DMS79 treated with DMSO at 0.1 percent for 48 hours (cell line): ENCODE measurements around the gene SOCS6.
"Not testable (repeated sequence)": the region's sequence is repeated elsewhere in the genome, so short reads cannot be mapped to it uniquely, and the experiment has no call there.

Source experiments
- DNase-seq: peaks from one replicate; lab custom pipeline; 2025; lab: John Stamatoyannopoulos, UW

The SOCS6 gene

DNA sequence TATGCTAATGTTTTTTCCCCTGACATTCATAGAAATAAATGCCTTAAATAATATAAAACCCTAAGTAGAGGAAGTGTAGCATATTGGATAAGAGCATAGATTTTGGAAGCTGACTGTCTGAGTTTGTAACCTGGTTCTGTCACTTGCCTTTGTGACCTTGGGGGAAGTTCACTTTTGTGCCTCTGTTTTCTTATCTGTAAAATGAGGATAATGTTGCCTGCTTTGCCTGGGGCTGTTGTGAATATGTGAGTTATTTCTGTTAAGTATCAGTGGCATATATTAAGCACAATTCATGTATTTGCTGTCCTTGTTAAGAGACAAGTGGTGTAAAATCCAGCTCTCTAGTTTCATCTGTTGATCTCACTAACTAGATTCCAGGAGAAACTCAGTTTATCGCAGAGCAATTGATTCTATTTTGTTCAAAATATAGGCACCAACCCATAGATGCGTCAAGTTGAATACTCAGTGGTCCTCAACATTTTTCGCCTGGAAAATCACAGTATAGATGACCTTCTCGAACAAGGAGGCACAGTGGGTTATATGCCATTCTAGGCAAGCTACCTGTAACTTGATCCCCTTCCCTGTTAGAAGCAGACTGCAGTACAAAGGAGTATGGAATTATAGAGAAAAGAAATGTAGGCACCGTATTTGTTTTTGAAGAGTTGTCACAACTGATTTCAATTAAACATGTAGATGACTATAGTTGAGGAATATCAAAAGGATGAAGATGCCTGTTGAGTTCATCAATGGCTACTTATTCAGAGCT, 67.0 kb downstream of the SOCS6 start:
- no peak for DNase-seq

DNA sequence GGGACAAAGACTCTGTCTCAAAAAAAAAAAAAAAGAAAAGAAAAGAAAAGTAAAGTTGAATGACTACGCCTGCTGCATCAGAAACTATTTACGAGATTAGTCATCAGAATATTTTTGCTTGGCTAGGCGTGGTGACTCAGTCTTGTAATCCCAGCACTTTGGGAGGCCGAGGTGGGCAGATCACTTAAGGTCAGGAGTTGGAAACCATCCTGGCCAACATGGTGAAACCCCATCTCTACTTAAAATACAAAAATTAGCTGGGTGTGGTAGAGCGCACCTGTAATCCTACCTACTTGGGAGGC, 69.2 kb downstream of the SOCS6 start:
- DNase-seq = not testable (repeated sequence)

DNA sequence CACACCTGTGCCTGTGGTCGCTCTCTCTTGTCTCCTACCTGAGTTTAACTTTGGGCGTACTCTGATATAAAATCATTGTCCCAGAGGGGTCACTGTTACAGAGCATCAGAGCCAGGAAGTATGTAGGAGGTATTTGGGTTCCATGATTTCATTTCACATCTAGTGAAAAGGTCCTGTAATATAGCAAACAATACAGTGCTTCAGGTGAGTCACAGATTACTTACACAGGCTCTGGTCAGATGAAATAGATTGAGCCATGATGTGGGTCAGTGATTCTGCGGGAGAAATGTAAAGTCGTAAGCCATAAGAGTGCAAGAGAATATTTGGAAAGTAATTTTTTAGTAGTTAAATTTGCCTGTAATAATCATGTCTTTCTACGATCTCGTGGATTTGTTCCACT, 70.2 kb downstream of the SOCS6 start:
- DNase-seq = no peak

DNA sequence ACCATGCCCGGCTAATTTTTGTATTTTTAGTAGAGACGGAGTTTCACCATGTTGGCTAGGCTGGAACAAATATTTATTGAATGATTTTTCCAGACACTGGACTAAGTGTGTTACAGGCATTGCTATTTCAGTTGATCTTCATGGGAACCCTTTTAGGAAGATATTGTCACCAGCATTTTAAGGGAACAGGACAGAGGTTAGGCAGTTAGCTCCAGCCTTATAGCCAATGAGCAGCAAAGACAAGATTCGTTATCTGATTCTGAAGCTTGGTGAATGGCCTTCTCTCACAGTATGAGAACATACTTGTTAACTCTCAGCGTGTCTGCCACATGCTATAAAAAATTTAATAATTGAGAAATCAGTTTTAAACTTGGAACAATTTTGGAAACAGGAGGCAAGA, 73.4 kb downstream of the SOCS6 start:
- DNase-seq = no peak

DNA sequence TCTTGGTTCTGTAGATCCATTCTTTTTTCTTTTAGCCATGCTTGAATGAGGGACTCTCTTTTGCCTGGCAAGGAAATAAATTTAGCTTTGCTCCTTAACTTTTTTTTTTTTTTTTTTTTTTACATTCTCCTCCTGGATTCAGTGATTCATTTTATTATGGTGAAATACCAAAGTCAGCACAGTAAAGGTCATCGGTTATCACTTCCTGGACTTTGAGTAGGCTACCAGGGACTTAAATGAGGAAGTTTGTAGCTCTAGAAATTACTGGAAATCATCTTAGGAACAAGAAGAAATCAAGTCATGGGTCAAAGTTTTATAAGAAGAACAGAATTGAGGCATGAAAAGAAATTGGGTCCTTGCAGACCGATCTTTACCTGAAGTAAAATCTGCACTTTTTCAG, 75.0 kb downstream of the SOCS6 start:
- no peak for DNase-seq

DNA sequence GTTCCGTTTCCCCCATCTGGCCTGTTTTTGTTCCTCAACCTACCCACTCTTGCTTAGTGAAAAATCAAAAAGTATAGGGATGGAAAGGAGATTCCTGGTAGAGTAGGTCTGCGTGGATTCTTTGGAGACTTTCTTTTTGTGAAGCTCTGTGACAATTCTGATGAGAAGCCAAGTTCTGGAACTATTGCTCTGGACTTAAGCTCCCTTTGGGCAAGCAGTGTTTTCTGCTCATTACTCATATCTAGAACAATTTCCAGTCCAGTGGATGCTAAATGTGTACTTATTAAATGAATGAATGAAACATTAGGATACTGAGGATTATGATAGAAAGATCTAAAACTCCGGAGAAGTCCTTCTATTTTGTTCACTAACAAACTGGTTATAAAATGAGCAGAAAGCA, 76.5 kb downstream of the SOCS6 start:
- DNase-seq = no peak

DNA sequence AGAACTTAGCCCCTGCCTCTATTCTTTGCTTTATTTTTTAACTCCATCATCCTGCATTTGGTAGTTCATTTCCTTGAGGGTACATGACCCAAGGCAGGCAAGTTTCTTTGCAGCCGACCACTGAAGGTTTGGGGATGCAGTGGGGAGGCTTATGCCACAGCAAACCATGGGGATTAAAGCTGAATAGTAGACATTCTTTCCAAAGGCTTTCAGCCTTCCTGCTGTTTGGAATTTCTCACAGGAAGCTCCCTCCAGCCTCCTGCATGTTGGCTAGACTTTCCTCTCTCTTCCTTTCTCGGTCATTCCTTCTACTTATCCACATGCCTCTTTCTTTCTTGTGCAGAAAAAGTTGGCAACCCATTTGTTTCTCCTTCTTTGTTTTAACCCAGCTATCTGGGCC, 77.3 kb downstream of the SOCS6 start:
- DNase-seq = no peak

DNA sequence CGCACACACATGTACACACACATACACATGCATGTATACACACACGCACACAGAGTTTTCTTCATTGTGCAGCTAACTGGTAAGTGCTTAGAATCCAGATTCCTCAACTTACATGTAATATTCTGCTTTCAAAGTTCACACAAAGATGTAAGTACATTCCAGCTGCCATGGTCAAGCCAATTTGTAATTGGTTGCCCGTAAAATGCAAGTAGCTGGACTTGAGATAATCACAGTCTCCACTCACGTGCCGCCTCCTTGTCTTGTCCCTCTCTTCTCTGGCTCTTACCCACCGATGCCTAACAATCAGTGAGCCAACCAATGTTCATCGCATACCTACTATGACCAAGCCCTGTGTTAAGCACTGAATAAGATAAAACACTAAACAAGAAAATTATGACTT, 77.8 kb downstream of the SOCS6 start:
- DNase-seq = no peak

DNA sequence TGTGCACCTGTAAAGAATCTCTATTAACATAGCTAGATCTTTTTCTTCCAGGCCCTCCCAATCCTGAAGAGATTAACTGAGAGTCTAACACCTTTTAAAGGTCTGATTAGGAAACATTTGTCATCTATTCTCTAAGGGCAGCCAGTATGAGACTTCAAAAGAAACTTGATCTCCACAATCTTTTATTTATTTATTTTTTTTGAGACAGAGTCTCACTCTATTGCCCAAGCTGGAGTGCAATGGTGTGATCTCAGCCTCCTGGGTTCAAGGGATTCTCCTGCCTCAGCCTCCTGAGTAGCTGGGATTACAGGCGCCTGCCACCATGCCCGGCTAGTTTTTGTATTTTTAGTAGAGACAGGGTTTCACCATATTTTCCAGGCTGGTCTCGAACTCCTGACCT, 78.5 kb downstream of the SOCS6 start:
- DNase-seq = not testable (repeated sequence)

DNA sequence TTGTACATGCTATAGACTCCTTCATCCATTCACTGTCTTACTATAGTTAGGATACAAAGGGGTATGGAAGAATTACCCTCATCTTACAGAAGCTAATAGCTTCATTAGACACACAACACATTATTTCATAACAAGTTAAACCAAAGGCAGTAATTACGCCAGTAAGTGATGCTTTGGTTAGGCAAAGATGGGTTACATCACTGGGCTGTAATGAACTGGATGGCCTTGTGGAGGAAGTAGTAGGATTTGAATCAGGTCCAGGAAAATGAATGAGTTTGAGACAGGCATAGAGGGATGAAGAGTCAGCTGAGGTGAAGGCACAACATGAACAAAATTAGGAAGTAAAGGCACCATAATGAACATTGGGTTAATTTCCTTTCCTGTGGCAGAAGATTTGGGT, 80.1 kb downstream of the SOCS6 start:
- no peak for DNase-seq

DNA sequence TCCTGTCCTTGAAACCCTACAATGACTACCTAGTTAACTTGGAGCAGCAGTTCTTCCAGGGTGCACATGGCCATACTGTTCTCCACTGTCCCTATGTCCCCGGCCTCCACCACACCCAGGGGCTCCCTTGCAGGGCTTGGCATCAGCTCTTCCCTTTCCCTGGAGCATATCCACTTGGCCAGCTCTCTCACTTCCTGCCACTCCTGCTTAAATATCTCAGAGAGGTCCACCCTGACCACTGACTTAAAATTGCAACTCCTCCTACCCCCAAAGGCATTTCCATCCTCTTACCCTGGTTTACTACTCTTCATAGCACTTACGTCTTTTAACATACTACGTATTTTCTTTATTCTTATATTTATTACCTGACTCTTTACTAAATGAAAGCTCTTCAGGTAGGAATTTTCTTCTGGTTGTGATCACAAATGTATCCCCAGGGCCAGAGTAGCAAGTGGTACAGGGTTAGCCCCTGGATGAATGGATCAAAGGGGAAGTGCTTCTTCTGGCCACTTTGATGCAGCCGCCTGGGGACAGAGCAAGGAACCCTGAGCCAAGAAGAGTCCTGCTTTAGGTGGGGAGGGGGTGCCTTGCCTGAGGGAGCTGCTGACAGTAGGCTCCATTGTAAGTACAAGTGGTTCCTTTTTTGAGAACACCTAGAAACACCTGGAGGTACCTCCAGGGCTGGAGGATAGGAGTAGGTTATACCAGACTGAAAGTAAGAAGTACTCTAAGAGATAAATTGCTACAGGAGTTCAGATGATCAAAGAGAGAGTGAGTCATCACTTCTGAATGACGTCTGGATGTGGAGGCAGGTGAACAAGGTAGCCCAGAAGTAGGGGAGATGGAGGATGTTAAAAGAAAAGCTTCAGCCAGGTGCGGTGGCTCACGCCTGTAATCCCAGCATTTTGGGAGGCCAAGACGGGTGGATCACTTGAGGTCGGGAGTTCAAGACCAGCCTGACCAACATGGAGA, 82.2 kb downstream of the SOCS6 start:
- DNase-seq = no peak

DNA sequence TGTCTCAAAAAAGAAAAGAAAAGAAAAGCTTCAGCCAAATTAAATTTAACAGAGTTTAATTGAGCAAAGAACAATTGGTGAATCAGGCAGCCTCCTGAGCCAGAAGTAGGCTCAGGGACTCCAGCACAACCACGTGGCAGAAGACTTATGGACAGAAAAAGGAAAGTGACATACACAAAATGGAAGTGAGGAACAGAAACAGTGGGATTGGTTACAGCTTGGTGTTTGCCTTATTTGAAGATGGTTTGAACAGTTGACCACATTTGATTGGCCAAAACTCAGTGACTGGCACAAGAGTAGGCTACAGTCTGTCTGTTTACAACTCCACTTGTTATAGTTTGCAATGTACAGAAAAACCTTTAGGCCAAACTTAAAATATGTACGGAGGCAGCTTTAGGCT, 83.1 kb downstream of the SOCS6 start:
- no peak for DNase-seq

DNA sequence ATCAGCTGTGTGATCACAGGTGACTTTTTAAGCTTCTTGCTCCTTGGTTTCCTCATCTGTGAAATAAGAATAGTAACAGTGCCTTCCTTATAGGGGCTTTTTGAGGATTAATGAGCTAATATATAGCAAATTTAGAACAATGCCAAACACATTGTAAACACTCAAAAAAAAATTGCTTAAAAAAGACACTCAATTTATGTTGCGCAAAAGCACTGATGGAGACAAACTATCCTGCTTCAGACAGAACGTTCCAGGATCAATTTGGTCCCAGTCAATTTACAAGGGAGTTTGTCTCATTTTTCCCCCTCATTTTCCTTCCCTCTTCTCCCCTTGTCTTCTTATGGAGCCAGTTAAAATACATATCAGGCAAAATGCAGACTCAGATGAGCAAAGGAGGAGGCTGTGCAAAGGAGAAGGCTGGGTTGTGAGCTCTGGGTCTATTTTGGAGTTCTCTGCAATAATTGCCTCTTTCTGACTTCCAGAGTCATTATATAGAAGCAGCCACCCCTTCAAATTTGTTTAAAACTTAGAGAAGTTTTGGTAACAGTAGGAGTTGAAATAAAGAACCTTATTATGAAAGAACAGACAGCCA, 83.7 kb downstream of the SOCS6 start:
- DNase-seq = no peak

DNA sequence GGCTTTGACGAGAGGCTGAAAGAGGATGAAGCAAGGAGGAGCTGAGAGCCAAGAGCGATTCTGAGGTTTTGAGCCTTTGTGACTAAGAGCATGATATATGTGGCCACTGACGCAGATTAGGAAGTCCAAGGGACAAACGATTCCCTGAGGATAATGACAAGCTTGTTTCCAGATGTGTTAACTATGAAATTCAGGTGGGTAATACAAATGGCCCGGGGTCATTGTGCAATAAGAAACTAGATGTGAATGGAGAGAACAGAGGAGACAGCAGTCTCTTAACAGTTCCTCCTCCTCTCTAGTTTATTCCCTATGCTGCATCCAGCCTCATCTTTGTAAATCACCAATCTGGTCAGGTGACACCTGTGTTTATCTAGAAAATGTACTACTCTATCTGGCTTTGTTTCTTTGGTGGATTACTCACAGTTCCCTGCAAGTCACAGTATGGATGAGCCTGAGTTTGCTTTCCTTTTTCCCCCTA, 84.2 kb downstream of the SOCS6 start:
- no peak for DNase-seq

DNA sequence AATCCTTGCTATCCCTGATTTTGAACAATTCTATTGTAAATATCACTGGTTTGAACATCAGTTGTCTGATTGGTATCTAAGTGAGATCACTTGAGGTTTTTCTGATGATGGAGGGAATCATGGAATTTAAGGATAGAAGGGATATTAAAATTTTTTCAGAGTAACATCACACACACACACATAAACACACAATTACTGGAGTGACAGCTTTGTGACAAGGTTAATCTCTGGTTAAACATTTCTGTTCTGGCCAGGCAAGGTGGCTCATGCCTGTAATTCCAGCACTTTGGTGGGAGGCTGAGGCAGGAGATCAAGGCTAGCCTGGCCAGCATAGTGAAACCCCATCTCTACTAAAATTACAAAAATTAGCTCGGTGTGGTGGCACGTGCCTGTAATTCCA, 85.3 kb downstream of the SOCS6 start:
- no peak for DNase-seq

DNA sequence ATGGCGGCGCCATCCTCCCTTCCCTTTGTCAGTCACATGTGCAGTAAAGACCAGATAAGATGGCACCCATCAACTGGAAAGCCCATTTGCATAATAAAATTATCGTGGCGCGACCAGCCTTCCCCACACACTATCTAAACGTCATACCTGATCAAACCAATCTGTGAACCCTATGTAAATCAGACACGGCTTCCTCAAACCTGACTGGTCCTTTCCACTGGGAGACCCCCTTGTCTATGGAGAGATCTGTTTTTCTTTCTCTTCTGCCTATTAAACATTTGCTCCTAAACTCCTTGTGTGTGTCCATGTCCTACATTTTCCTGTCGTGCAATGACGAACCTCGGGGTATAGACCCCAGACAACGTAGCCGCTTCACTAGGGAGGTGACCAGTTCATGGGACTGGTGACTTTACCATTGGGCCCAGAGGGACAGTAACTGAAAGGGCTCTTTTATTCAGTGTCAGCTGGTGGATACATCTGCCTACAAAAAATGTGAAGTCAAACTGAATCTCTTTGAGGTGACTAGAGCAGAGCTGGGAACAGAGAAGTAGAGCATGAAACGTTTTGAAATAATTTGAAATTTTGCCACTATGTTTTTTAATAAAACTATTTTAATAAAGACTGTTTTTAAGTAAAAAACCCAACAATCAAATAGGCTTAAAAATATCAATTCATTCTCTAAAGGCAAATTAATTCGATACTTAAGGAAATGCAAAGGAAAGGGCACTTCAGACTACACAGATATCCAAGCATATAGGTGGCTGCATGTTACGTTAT, 87.5 kb downstream of the SOCS6 start:
- DNase-seq = no peak

DNA sequence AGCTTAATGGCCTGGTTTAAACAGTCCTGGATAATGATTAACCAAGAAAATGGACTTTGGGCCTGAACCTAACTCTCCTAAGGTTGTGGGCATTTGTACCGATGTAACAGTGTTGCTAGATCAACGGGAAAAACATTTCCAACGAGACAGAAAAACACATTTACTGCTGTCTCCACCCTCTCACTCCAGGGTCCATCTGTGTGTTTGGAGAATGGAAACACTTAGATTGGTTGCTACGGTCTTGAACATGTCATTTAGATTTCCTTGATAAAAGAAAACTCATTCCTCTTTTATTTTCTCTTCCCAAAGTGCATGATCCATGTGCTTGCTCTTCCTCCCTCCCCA, 88.0 kb downstream of the SOCS6 start:
- no peak for DNase-seq

DNA sequence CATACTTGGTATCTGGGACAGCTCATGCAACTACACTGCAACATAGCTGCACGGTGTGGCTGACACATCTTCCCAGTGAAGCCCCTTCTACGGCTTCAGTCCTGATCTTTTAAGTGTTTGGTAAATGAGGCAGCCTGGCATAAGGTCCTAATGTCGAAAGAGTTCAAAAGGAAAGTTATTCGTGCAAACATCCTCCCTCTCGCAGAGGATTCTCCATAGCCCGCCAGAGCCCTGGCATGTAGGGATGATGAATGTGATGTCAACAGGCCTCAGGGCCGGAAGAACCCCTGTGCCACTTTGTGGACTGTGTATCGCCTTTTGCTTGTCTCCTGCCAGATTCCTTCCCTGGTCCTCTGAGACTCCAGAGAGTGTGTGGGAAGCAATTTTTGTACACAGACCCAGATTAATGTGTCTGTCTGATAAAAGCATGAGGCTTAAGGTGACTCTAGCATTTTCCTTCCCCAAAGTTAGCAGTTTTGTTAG, 88.5 kb downstream of the SOCS6 start:
- no peak for DNase-seq

DNA sequence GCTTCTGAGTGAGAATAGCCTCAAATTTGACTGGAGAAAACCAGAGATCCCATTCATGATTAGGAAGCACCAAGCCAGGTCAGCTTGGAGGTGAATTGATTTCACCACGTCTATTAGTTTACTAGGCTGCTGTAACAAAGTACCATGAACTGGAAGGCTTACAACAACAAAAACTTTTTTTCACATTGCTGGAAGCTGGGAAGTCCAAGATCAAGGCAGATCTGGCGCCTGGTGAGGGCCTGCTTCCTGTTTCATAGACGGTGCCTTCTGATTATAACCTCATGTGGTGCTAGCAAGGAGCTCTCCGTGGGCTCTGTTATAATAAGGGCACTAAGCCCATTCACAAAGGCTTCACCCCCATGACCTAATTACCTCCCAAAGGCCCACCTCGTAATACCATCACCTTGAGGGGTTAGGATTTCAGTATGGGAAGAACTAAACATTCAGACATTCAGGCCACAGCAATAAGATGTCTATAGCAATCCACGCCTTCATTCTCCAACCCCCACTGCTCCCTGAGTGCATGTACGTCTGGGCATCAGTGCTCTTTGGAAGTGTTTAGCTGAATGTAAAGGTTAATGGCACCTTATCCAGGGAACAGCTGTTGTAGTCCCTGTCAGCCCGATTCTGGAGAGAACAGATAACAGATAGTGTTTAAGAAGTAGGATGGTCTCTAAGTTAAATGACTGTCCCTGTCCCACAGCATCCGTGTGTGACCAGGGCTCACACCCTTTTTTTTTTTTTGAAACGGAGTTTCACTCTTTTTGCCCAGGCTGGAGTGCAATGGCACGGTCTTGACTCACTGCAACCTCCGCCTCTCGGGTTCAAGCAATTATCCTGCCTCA, 89.2 kb downstream of the SOCS6 start:
- no peak for DNase-seq
